H1 (cell line): ENCODE results near the gene COMMD1. TPM values are rescaled to one million over a fixed set of nuclear protein-coding genes. Genes with fewer than 3 reads are reported as not detected.

Experiments
- CTCF ChIA-PET: fragments of 300-600 bp; sonication (Branson Sonifier 250); formaldehyde crosslinking; loops from one replicate; lab custom pipeline; 2021; ENCODE audit not compliant: partially characterized antibody; lab: Charles Lee
- POLR2A ChIA-PET: fragments of 300-600 bp; sonication (Branson Sonifier 250); formaldehyde crosslinking; loops from one replicate; lab custom pipeline; 2021; ENCODE audit warnings: inconsistent platforms; ENCODE audit not compliant: partially characterized antibody; lab: Charles Lee
- DNase-seq, 2 experiments: peaks; one replicate each; pipeline versions ENCODE4 v3.0.0 to v3.0.0-alpha.2; 2010 to 2022; ENCODE audit warnings: low spot score in 2 of 2, low read depth in 1 of 2, mixed read lengths in 1 of 2
- FAIRE-seq: peaks from 2 replicates; lab custom pipeline; 2011; peaks lifted over from hg19 to GRCh38; lab: Jason Lieb, UNC
- H2AFZ ChIP-seq: 2 replicates; pipeline ENCODE4 v1.8.1; 2012; ENCODE audit warnings: low read length, inconsistent platforms
- H2AK5ac ChIP-seq: 2 replicates; pipeline ENCODE4 v1.6.1; 2013; ENCODE audit warnings: low read depth, low read length
- H2BK120ac ChIP-seq: replicated peaks from 2 replicates; pipeline ENCODE3; 2013; ENCODE audit warnings: low read depth, low read length, inconsistent platforms
- H2BK12ac ChIP-seq: 2 replicates; pipeline ENCODE4 v1.6.1; 2013; ENCODE audit warnings: low read depth, low read length
- H2BK15ac ChIP-seq: 2 replicates; pipeline ENCODE4 v1.6.1; 2013; ENCODE audit warnings: low read length
- H2BK20ac ChIP-seq: 2 replicates; pipeline ENCODE4 v1.6.1; 2013; ENCODE audit warnings: low read length
- H2BK5ac ChIP-seq: 2 replicates; pipeline ENCODE4 v1.6.1; 2013; ENCODE audit warnings: low read depth, low read length
- H3K14ac ChIP-seq: 2 replicates; pipeline ENCODE4 v1.6.1; 2013; ENCODE audit warnings: inconsistent platforms; ENCODE audit not compliant: insufficient read length
- H3K18ac ChIP-seq: 2 replicates; pipeline ENCODE4 v1.6.1; 2013; ENCODE audit warnings: low read length; ENCODE audit errors: extremely low read depth
- H3K23ac ChIP-seq: 2 replicates; pipeline ENCODE4 v1.6.1; 2013; ENCODE audit warnings: inconsistent platforms; ENCODE audit not compliant: insufficient read length
- H3K23me2 ChIP-seq: 2 replicates; pipeline ENCODE4 v1.6.1; 2013; ENCODE audit warnings: low read depth, low read length
- H3K27ac ChIP-seq: 2 replicates; pipeline ENCODE4 v1.6.1; 2011; ENCODE audit warnings: low read depth, low read length, inconsistent platforms
- H3K27me3 ChIP-seq, 4 experiments: replicated peaks in 1 of 4; 1 replicate in 1 of 4; 2 replicates in 3 of 4; pipeline versions ENCODE4 v1.6.1 to v1.8.1; 2011 to 2013; ENCODE audit warnings: low read length in 3 of 4, mild to moderate bottlenecking in 3 of 4, inconsistent platforms in 2 of 4, mixed read lengths in 2 of 4, moderate library complexity in 1 of 4; ENCODE audit not compliant: control insufficient read depth in 3 of 4, insufficient read depth in 3 of 4; ENCODE audit errors: extremely low read depth in 1 of 4
- H3K36me3 ChIP-seq, 4 experiments: 2 replicates each; pipeline versions ENCODE4 v1.6.1 to v1.8.1; 2011 to 2013; ENCODE audit warnings: mild to moderate bottlenecking in 4 of 4, low read length in 3 of 4, moderate library complexity in 2 of 4, control low read depth in 1 of 4, inconsistent platforms in 1 of 4; ENCODE audit not compliant: insufficient read depth in 4 of 4, control insufficient read depth in 2 of 4
- H3K4ac ChIP-seq: replicated peaks from 2 replicates; pipeline ENCODE3; 2013; ENCODE audit warnings: low read length, low read depth, mixed read lengths, inconsistent platforms; ENCODE audit not compliant: insufficient read length
- H3K4me1 ChIP-seq, 4 experiments: replicated peaks in 1 of 4; 1 replicate in 1 of 4; 2 replicates in 3 of 4; pipeline versions ENCODE4 v1.6.1 to v1.8.1; 2011 to 2013; ENCODE audit warnings: low read length in 3 of 4, inconsistent platforms in 2 of 4, mixed read lengths in 1 of 4; ENCODE audit not compliant: insufficient read depth in 4 of 4, control insufficient read depth in 3 of 4
- H3K4me2 ChIP-seq, 2 experiments: 2 replicates each; pipeline versions ENCODE4 v1.6.1 to v1.8.1; 2011 to 2013; ENCODE audit warnings: low read depth in 2 of 2, low read length in 2 of 2, control low read depth in 1 of 2, inconsistent platforms in 1 of 2, mild to moderate bottlenecking in 1 of 2; ENCODE audit not compliant: insufficient read depth in 1 of 2
- H3K4me3 ChIP-seq, 4 experiments: fragments of 200-600, 300-600 bp in 1 of 4; sonication (generic), shearing (Covaris generic), sonication (Bioruptor Twin) in 1 of 4; 2 replicates each; pipeline versions ENCODE4 v1.5.1 to v1.8.1; 2011 to 2016; ENCODE audit warnings: low read length in 4 of 4, low read depth in 3 of 4, control low read depth in 2 of 4, inconsistent platforms in 2 of 4, mild to moderate bottlenecking in 2 of 4, mixed read lengths in 1 of 4, moderate library complexity in 1 of 4; ENCODE audit not compliant: insufficient read depth in 2 of 4; ENCODE audit errors: extremely low read depth in 1 of 4
- H3K56ac ChIP-seq: replicated peaks from 2 replicates; pipeline ENCODE3; 2013; ENCODE audit warnings: low read depth, mild to moderate bottlenecking, mixed read lengths, low read length, inconsistent platforms; ENCODE audit not compliant: insufficient read length
- H3K79me1 ChIP-seq: 2 replicates; pipeline ENCODE4 v1.6.1; 2013; ENCODE audit warnings: low read depth, low read length, control low read depth
- H3K79me2 ChIP-seq, 2 experiments: 2 replicates each; pipeline versions ENCODE4 v1.6.1 to v1.8.1; 2012 to 2013; ENCODE audit warnings: low read length in 2 of 2, mild to moderate bottlenecking in 2 of 2, inconsistent platforms in 1 of 2; ENCODE audit not compliant: insufficient read depth in 2 of 2, control insufficient read depth in 1 of 2
- H3K9ac ChIP-seq, 4 experiments: replicated peaks in 1 of 4; 1 replicate in 1 of 4; 2 replicates in 3 of 4; pipeline versions ENCODE4 v1.6.1 to v1.8.1; 2011 to 2013; ENCODE audit warnings: low read depth in 3 of 4, low read length in 3 of 4, control low read depth in 2 of 4, mild to moderate bottlenecking in 2 of 4, moderate library complexity in 2 of 4, inconsistent platforms in 1 of 4; ENCODE audit errors: extremely low read depth in 1 of 4
- H3K9me3 ChIP-seq, 2 experiments: 2 replicates each; pipeline versions ENCODE4 v1.6.1 to v1.8.1; 2012 to 2013; ENCODE audit warnings: mild to moderate bottlenecking in 2 of 2, moderate library complexity in 2 of 2, control low read depth in 1 of 2, inconsistent platforms in 1 of 2, low read depth in 1 of 2, low read length in 1 of 2, mixed read lengths in 1 of 2; ENCODE audit not compliant: insufficient read depth in 2 of 2
- H4K20me1 ChIP-seq, 2 experiments: replicated peaks in 1 of 2; 2 replicates each; pipeline versions ENCODE3 to v1.8.1; 2011 to 2013; ENCODE audit warnings: inconsistent platforms in 2 of 2, low read length in 2 of 2, mild to moderate bottlenecking in 1 of 2; ENCODE audit not compliant: insufficient read depth in 2 of 2, control insufficient read depth in 1 of 2
- H4K5ac ChIP-seq: 2 replicates; pipeline ENCODE4 v1.6.1; 2013; ENCODE audit warnings: low read length, low read depth, mixed read lengths, inconsistent platforms; ENCODE audit not compliant: insufficient read length
- H4K8ac ChIP-seq: 2 replicates; pipeline ENCODE4 v1.8.0; 2013; ENCODE audit warnings: mild to moderate bottlenecking, moderate library complexity, low read length, inconsistent platforms; ENCODE audit not compliant: insufficient read depth; ENCODE audit errors: extremely low read depth
- H4K91ac ChIP-seq: replicated peaks from 2 replicates; pipeline ENCODE3; 2013; ENCODE audit warnings: low read length, mixed read lengths, inconsistent platforms; ENCODE audit not compliant: insufficient read length
- BRCA1 ChIP-seq: IDR thresholded peaks from 2 replicates; pipeline ENCODE4 v1.6.1; 2012; ENCODE audit warnings: low read depth, low read length, improper control_type of control experiment
- HDAC6 ChIP-seq: IDR thresholded peaks from one replicate; pipeline ENCODE4 v1.7.1; 2012; ENCODE audit warnings: low read depth, mild to moderate bottlenecking, inconsistent platforms, low read length, moderate library complexity
- KDM1A ChIP-seq: fragments of 200-600, 300-600 bp; sonication (generic); IDR thresholded peaks from 2 replicates; pipeline ENCODE4 v1.7.1; 2016; ENCODE audit warnings: mild to moderate bottlenecking, low read length, borderline replicate concordance
- KDM4A ChIP-seq: IDR thresholded peaks from one replicate; pipeline ENCODE4 v1.7.1; 2012; ENCODE audit warnings: low read depth, mild to moderate bottlenecking, moderate library complexity, low read length, inconsistent platforms; ENCODE audit not compliant: severe bottlenecking
- RAD21 ChIP-seq, 2 experiments: IDR thresholded peaks in 1 of 2; conservative IDR thresholded peaks in 1 of 2; 2 replicates each; pipeline ENCODE4 v1.6.1; 2011; ENCODE audit warnings: low read depth in 2 of 2, low read length in 2 of 2, improper control_type of control experiment in 1 of 2, inconsistent platforms in 1 of 2, mild to moderate bottlenecking in 1 of 2, moderate library complexity in 1 of 2
- RBBP5 ChIP-seq: IDR thresholded peaks from 2 replicates; pipeline ENCODE4 v1.7.1; 2012; ENCODE audit warnings: low read depth, mild to moderate bottlenecking, inconsistent platforms, low read length, moderate library complexity, borderline replicate concordance
- WGBS, 2 experiments: shearing (Covaris generic) in 1 of 2; methylation state at CpG; one replicate each; pipeline versions ENCODE4 v1.1.6 to v1.1.7; 2013 to 2015; ENCODE audit warnings: low lambda C conversion rate in 2 of 2, mixed read lengths in 2 of 2, inconsistent platforms in 1 of 2, low coverage in 1 of 2, missing lambda C conversion rate in 1 of 2; ENCODE audit not compliant: insufficient replicate concordance in 2 of 2, insufficient coverage in 1 of 2, insufficient read length in 1 of 2; ENCODE audit errors: extremely low coverage in 1 of 2, missing lambda C conversion rate in 1 of 2; 5-methylcytosine and 5-hydroxymethylcytosine counted together
- polyA plus RNA-seq, 7 experiments: library from polyadenylated mRNA; depleted of rRNA in 3 of 7; stranded (reverse) in 5 of 7; unstranded in 2 of 7; fragments of >200 nt in 5 of 7; fragments of 200-250 nt in 2 of 7; gene quantifications; 1 replicate in 5 of 7; 2 replicates in 1 of 7; 4 replicates in 1 of 7; pipeline versions ENCODE4 v1.2.1 to v1.2.3, GENCODE V29; 2011 to 2013; ENCODE audit warnings: missing spikeins in 2 of 7, mixed read lengths in 2 of 7
- total RNA-seq: library from RNA; stranded (reverse); fragmentation: NEBNext Ultra II Directional; extraction: Animal tissue kit (Norgen Biotek cat#: 25700); gene quantifications from 2 replicates; pipeline ENCODE4 v1.2.1, GENCODE V29; 2021
- TF ChIP-seq, protein P1 (sequence below), 3 experiments: IDR thresholded peaks; 1 replicate in 2 of 3; 2 replicates in 1 of 3; pipeline versions ENCODE4 v1.5.1 to v1.6.1; 2011; ENCODE audit warnings: low read length in 3 of 3, mild to moderate bottlenecking in 3 of 3, inconsistent platforms in 2 of 3, low read depth in 1 of 3, moderate library complexity in 1 of 3; ENCODE audit not compliant: insufficient read depth in 1 of 3; ENCODE audit errors: control extremely low read depth in 1 of 3
- TF ChIP-seq, protein P2 (sequence below): IDR thresholded peaks from 2 replicates; pipeline ENCODE4 v1.6.1; 2012; ENCODE audit warnings: low read length, inconsistent platforms

Gene COMMD1
- total and polyA plus RNA-seq, 2 of the 8 experiments (the other 6 are each of a cell fraction or from before 2014, with no cell fraction given), result 23.5 to 28.3 TPM

DNA sequence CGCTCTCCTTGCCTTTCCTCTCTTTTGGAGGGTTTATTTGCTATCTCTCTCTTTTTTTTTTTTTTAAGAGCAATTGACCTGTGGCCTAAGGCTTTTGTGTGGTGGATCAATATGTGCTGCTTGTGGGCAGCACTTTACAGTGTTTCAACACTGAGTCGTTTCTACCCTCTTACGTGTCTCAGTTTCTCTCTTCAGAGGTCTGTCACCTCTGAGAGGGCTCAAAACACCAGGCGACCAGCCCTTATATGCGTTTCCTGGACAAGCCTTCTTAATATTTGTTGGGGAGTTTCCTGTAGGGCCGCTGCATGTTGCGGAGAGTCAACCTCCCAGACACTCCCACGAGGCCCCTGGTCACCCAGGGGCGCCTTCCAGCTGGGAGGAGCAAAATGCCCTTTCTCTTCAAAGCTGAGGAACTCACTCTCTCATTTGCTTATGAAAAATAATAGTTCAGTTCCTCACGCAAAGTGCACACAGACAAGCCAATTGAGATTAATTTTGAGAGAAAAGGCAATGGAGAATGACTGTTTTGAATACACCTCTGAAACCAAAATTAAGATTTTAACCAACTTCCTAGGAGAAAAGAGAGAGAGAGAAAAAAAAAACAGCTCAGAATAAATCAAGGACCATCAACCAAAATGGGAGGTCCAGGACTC, 194.2 kb downstream of the COMMD1 start:
- H3K79me1 ChIP-seq, result no peaks in the 10 kb centered on the region
- H4K5ac ChIP-seq, result no peak overlapping the region
- no peak overlapping the region for H2BK12ac ChIP-seq
- H3K4me1 ChIP-seq, result 0 out of 7 replicates have a peak, but pooled peaks cover 0 to 3% (median 0%) of the 10 kb centered on the region in 4 experiments
- H3K79me2 ChIP-seq, result no peaks in the 10 kb centered on the region
- ChIA-PET CTCF (interaction anchor here (0.7 to 1.3 kb wide), 2 partner anchors 106 to 190 kb away, joined by 3 read pairs; no protein-coding TSS in a partner anchor), POLR2A (no interaction called here)
- WGBS, 2 experiments, result 86% methylated on average over 10 of the region's 10 CpGs; no CpG with 5 or more reads in 1 of the 2 experiments
- H2AFZ ChIP-seq, result no peak overlapping the region
- H3K4ac ChIP-seq, result no peak overlapping the region
- no peaks in the 10 kb centered on the region for H3K9me3 ChIP-seq
- no peak overlapping the region for H3K4me2 ChIP-seq
- H3K18ac ChIP-seq, result no peak overlapping the region
- no peak overlapping the region for H2BK5ac ChIP-seq
- TF ChIP-seq KDM1A, result no peak
- TF ChIP-seq RAD21 (IDR thresholded peaks at IDR 0.05 in 1 of 2, conservative IDR thresholded peaks at IDR 0.05 in 1 of 2; ENCODE audit: low read depth in 2 of 2, low read length in 2 of 2), result no peak
- TF ChIP-seq, protein P1, sequence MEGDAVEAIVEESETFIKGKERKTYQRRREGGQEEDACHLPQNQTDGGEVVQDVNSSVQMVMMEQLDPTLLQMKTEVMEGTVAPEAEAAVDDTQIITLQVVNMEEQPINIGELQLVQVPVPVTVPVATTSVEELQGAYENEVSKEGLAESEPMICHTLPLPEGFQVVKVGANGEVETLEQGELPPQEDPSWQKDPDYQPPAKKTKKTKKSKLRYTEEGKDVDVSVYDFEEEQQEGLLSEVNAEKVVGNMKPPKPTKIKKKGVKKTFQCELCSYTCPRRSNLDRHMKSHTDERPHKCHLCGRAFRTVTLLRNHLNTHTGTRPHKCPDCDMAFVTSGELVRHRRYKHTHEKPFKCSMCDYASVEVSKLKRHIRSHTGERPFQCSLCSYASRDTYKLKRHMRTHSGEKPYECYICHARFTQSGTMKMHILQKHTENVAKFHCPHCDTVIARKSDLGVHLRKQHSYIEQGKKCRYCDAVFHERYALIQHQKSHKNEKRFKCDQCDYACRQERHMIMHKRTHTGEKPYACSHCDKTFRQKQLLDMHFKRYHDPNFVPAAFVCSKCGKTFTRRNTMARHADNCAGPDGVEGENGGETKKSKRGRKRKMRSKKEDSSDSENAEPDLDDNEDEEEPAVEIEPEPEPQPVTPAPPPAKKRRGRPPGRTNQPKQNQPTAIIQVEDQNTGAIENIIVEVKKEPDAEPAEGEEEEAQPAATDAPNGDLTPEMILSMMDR (IDR thresholded peaks at IDR 0.05; ENCODE audit: control extremely low read depth in 1 of 3, insufficient read depth in 1 of 3, low read depth in 1 of 3, low read length in 3 of 3), result no peak
- no peak for TF ChIP-seq RBBP5
- TF ChIP-seq, protein P2, sequence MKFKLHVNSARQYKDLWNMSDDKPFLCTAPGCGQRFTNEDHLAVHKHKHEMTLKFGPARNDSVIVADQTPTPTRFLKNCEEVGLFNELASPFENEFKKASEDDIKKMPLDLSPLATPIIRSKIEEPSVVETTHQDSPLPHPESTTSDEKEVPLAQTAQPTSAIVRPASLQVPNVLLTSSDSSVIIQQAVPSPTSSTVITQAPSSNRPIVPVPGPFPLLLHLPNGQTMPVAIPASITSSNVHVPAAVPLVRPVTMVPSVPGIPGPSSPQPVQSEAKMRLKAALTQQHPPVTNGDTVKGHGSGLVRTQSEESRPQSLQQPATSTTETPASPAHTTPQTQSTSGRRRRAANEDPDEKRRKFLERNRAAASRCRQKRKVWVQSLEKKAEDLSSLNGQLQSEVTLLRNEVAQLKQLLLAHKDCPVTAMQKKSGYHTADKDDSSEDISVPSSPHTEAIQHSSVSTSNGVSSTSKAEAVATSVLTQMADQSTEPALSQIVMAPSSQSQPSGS, result no peak
- no peak for TF ChIP-seq KDM4A
- TF ChIP-seq BRCA1, result no peak
- TF ChIP-seq HDAC6, result no peak
- no peak overlapping the region for H2BK120ac ChIP-seq
- H3K14ac ChIP-seq, result no peak overlapping the region
- no peak overlapping the region for H3K23ac ChIP-seq
- H2BK20ac ChIP-seq, result no peak overlapping the region
- no peak overlapping the region for H3K4me3 ChIP-seq
- peak in 1 of 2 experiments; percentile 24 for DNase-seq
- no peak overlapping the region for H2AK5ac ChIP-seq
- H3K9ac ChIP-seq, result no peak overlapping the region
- H4K8ac ChIP-seq, result no peak overlapping the region
- H3K56ac ChIP-seq, result no peak overlapping the region
- H4K91ac ChIP-seq, result no peak overlapping the region
- no peaks in the 10 kb centered on the region for H3K36me3 ChIP-seq
- no peak overlapping the region for H2BK15ac ChIP-seq
- H3K27ac ChIP-seq, result no peak overlapping the region
- H3K27me3 ChIP-seq, result no peaks in the 10 kb centered on the region
- H3K23me2 ChIP-seq, result no peaks in the 10 kb centered on the region
- FAIRE-seq, result no peak
- no peaks in the 10 kb centered on the region for H4K20me1 ChIP-seq
